Mucosa of rectum (tissue), 2 donors: ENCODE measurements around the gene EXT2.

ENCODE experiments used
- H3K27ac ChIP-seq, 2 donors: one replicate each; pipeline ENCODE4 v1.7.0; 2013; ENCODE audit warnings: inconsistent platforms in 2 of 2, low read depth in 2 of 2, low read length in 2 of 2
- H3K27me3 ChIP-seq, 2 donors: one replicate each; pipeline ENCODE4 v1.7.0; 2013; ENCODE audit warnings: low read length in 2 of 2; ENCODE audit not compliant: control insufficient read depth in 2 of 2, insufficient read depth in 2 of 2
- H3K36me3 ChIP-seq, 2 donors: one replicate each; pipeline ENCODE4 v1.7.0; 2013; ENCODE audit warnings: low read length in 2 of 2; ENCODE audit not compliant: control insufficient read depth in 2 of 2, insufficient read depth in 2 of 2
- H3K4me1 ChIP-seq, 2 donors: one replicate each; pipeline ENCODE4 v1.7.0; 2013; ENCODE audit warnings: low read length in 2 of 2, mild to moderate bottlenecking in 1 of 2; ENCODE audit not compliant: control insufficient read depth in 2 of 2, insufficient read depth in 2 of 2
- H3K4me3 ChIP-seq, 2 donors: one replicate each; pipeline ENCODE4 v1.7.0; 2013; ENCODE audit warnings: low read length in 2 of 2
- H3K9ac ChIP-seq, 2 donors: one replicate each; pipeline ENCODE4 v1.7.0; 2013; ENCODE audit warnings: low read length in 2 of 2, low read depth in 1 of 2, mild to moderate bottlenecking in 1 of 2
- H3K9me3 ChIP-seq, 2 donors: one replicate each; pipeline ENCODE4 v1.7.0; 2013; ENCODE audit warnings: low read length in 2 of 2; ENCODE audit not compliant: control insufficient read depth in 2 of 2
- donor health status: healthy.
- donor health status: Normal muscosa, but diverticular disease.

The EXT2 gene

DNA sequence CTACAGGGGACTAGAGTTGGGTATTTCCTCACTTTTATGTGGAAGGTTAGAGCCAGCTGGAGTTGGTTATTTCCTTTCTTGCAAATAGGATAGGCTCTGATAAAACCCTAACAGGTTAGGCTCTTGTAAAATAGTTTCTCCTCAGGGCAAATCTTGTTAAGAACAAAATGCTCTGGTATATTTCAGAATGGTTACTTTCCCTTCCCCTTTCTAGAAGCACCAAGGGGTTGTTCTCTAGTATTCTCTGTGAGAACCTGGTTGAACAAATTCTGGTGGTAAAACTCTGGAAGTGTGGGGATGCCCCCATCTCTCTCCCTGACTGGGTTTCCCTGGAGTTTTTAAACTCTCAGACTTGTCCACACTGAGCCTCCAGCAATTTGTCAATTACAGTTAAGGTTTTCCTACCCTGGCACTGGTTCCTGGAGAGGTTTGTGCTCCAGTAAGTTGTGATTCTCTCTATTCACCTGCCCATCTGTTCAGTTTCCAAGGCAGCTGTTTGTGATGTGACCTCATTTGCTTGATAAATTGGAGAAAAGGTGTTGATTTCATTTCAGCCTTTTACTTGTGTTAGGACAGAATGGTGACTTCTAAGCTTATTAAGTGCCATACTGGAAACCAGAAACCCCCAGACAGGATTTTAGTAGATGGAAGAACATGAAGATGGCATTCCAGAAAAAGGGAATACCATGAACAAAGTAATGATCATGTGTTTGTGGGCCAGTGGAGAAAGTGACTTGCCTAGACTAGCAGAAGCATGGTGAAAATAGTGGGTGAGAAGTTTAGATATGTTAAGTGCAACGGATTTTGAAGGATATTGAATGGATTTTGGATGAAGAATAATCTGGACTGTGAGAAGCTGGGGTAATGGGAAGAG is 64.6 kb downstream of the EXT2 start:
- Histone ChIP-seq H3K36me3 (peaks cover 0 to 5% of the 10 kb centered on the region in 2 donors), H3K4me3 (no peak overlapping the region), H3K9ac (no peak overlapping the region), H3K27ac (no peak overlapping the region), H3K4me1 (no peaks in the 10 kb centered on the region), H3K9me3 (no peaks in the 10 kb centered on the region), H3K27me3 (no peaks in the 10 kb centered on the region)

DNA sequence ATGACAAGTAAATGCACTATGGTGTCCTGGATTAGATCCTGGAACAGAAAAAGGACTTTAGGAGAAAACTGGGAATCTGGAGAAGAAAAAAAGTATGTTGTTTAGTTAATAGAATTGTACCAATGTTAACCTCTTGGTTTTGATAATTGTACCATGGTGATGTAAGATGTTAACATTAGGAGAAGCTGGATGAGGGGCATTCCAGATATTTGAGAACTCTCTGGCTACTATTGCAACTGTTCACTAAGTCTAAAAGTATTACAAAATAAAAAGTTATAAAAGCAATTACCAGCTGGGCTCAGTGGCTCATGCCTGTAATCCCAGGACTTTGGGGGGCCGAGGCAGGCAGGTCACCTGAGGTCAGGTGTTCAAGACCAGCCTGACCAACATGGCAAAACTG is 66.5 kb downstream of the EXT2 start:
- Histone ChIP-seq H3K4me1 (no peaks in the 10 kb centered on the region), H3K27me3 (no peaks in the 10 kb centered on the region), H3K27ac (no peak overlapping the region), H3K36me3 (peaks cover 0 to 4% of the 10 kb centered on the region in 2 donors), H3K9me3 (no peaks in the 10 kb centered on the region), H3K9ac (no peak overlapping the region), H3K4me3 (no peak overlapping the region)

DNA sequence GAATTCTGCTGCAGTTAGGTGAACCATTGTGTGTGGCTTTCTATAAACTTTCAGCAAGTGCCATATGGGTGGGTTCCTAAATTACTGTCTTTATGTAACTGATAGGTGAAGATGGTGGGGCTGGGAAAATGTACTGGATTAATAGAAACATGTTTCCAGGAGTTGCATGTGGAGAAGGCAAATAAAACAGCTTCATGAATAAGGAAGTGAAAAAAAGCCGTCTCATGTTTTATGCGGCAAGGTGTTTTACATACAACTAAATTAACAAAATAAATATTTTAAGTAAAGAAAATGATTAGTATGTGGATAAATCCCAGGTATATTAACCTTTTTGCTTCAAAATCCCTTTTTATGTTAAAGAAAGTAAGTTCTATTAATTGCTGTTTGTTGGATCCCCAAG is 67.2 kb downstream of the EXT2 start:
- Histone ChIP-seq H3K4me3 (no peak overlapping the region), H3K27ac (no peak overlapping the region), H3K27me3 (no peaks in the 10 kb centered on the region), H3K9me3 (no peaks in the 10 kb centered on the region), H3K4me1 (no peaks in the 10 kb centered on the region), H3K9ac (no peak overlapping the region), H3K36me3 (no peaks in the 10 kb centered on the region)

DNA sequence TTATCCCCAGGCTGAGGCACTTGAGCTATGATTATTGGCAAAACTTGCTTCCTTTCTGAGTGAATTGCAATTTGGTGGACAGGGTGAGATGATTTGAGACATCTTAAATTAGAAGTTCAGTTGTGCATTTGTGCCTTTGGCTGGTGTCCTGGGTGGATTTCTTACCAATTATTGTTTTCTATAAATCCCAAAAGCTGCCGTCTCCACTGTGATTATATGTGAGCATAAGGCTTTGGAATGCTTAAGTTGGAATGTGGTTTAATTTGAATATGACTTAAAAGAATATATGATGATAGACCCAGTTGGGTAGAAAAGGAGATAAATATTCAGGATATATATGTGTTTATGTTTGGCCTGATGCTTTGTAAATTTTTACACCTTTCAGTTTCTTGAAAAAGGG is 70.0 kb downstream of the EXT2 start:
- Histone ChIP-seq H3K4me1 (no peaks in the 10 kb centered on the region), H3K9ac (no peak overlapping the region), H3K27me3 (no peaks in the 10 kb centered on the region), H3K4me3 (no peak overlapping the region), H3K27ac (no peak overlapping the region), H3K9me3 (no peaks in the 10 kb centered on the region), H3K36me3 (no peaks in the 10 kb centered on the region)

DNA sequence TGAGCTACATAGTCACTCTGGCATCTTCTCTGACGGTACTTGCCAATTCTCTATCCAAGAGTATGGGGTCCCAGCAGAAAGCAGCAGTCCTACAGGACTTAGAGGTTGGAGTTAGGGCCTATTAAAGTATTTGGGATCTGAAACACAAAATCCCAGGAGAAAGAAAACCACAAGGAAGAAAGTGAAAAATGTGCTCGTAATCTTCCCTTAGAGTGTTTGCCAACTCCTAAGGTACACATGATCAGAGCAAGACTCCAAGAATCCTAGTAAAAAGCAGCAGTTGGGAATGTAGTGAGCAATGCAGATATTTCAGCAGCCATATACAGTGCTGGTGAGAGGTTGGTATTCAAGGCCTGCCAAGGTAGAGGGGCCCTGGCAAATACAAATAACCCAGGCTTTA is 71.6 kb downstream of the EXT2 start:
- Histone ChIP-seq H3K27me3 (no peaks in the 10 kb centered on the region), H3K4me3 (no peak overlapping the region), H3K36me3 (peaks cover 3 to 4% of the 10 kb centered on the region in 2 donors), H3K4me1 (no peaks in the 10 kb centered on the region), H3K27ac (no peak overlapping the region), H3K9me3 (no peaks in the 10 kb centered on the region), H3K9ac (no peak overlapping the region)

DNA sequence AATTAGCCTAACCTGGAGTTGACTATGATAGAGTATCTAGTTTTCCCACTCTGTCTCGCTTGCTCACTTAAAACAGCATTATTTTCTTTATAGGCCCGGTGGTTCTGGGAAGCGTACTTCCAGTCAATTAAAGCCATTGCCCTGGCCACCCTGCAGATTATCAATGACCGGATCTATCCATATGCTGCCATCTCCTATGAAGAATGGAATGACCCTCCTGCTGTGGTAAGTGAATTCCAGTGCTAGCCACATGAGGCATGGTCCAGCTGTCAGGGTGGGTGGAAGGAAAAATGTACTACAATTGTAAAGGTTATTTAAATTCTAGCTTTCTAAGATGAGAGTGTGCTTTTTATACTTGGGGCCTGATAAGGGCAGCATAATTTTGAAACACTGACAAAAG is 76.0 kb downstream of the EXT2 start:
- H3K9me3 ChIP-seq: no peaks in the 10 kb centered on the region
- no peaks in the 10 kb centered on the region for H3K4me1 ChIP-seq
- no peak overlapping the region for H3K9ac ChIP-seq
- no peak overlapping the region for H3K27ac ChIP-seq
- no peak overlapping the region for H3K4me3 ChIP-seq
- H3K27me3 ChIP-seq: no peaks in the 10 kb centered on the region
- peaks cover 3 to 9% of the 10 kb centered on the region in 2 donors for H3K36me3 ChIP-seq

DNA sequence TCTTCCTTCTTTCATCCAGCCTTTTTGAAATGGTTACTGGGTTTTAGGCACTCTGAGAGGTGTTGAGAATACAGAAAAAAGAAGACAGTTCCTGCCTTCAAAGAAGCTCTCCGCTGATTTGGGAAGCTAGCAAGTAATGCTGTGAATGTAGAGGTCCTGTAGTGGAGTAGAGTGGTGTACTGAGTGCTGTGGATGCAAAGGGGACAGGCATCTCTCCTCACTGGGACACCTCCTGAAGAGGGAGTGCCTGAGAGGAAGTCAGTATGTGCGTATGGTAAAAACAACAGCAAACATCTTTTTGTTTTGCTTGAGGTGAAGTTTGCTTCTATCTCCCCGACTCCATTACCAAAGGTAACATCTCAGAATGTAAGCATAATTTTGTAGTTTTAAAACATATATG is 77.5 kb downstream of the EXT2 start:
- no peak overlapping the region for H3K4me3 ChIP-seq
- no peaks in the 10 kb centered on the region for H3K27me3 ChIP-seq
- H3K9me3 ChIP-seq: no peaks in the 10 kb centered on the region
- H3K4me1 ChIP-seq: no peaks in the 10 kb centered on the region
- no peak overlapping the region for H3K27ac ChIP-seq
- peaks cover 3 to 9% of the 10 kb centered on the region in 2 donors for H3K36me3 ChIP-seq
- H3K9ac ChIP-seq: no peak overlapping the region

DNA sequence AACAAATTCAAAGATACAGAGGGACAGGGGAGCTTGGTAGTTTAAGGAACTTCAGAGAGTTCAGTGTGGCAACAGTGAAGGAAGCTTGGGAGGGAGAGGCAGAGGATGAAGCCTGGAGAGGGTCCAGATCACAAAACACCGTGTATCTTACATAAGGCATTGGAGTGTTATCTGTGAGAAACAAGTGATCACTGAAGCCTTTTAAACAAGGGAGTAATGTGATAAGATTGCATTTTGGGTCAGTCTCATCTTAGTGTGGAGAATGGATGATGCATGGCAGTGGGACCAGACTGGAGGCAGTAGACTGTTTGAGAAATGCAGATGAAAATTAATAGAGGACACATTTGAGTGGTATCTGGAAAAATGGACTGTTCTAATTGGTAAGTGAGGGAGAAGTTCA is 79.4 kb downstream of the EXT2 start:
- no peak overlapping the region for H3K4me3 ChIP-seq
- no peak overlapping the region for H3K9ac ChIP-seq
- H3K27ac ChIP-seq: no peak overlapping the region
- H3K27me3 ChIP-seq: no peaks in the 10 kb centered on the region
- H3K36me3 ChIP-seq: peaks cover 3 to 9% of the 10 kb centered on the region in 2 donors
- no peaks in the 10 kb centered on the region for H3K4me1 ChIP-seq
- no peaks in the 10 kb centered on the region for H3K9me3 ChIP-seq

DNA sequence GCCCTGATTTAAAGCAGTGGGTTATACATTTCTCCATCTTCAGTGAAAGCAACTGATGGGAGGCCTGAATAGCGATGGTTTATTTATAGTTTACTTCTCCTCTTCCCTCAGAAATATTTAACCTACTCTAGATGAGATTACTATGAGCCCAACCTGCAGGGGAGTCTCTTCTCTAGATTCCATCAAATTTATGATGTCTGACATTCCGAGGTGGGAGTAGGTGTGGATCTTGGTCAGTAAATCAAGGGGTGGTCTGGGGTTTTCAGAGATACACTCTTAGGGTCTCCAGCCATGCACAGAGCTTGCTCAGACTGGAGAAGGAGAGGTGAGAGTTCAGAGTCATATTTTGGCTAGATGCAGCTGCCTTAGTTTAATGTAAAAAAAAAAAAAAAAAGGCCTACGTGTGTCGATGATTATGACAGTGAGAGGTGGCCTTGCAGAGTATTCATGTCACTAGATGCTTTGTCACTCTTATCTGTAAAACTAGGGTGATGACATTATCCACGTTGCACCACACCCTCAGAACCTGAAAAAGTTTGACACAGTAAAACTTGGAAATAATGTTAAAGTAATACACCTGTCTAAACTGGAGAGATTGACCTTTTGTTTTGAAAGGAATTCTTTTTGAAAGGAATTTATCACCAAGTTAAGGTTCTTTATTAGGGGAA is 81.2 kb downstream of the EXT2 start:
- H3K9me3 ChIP-seq: no peaks in the 10 kb centered on the region
- H3K4me3 ChIP-seq: no peak overlapping the region
- no peak overlapping the region for H3K9ac ChIP-seq
- H3K4me1 ChIP-seq: no peaks in the 10 kb centered on the region
- H3K36me3 ChIP-seq: peaks cover 0 to 5% of the 10 kb centered on the region in 2 donors
- H3K27me3 ChIP-seq: no peaks in the 10 kb centered on the region
- no peak overlapping the region for H3K27ac ChIP-seq

DNA sequence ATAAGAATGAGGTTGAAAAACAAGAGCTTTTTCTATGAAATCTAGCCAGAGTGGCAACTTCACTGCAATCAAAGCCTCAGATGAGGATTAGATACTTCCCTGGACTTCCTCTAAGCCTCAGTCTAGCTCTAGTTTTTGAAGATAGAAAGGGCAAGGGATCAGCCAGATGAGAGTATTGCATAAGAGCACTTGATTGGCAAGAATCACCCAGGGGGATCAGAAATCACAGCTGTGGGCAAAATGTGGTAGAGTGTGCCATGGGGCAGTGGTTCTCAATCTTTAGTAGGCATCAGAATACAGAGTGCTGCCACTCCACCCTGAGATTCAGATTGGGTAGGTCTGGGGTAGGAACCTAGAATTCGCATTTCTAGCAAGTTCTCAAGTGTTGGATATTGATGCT is 82.4 kb downstream of the EXT2 start:
- H3K36me3 ChIP-seq: peaks cover 0 to 4% of the 10 kb centered on the region in 2 donors
- no peaks in the 10 kb centered on the region for H3K4me1 ChIP-seq
- no peak overlapping the region for H3K4me3 ChIP-seq
- H3K27ac ChIP-seq: no peak overlapping the region
- H3K9ac ChIP-seq: no peak overlapping the region
- H3K9me3 ChIP-seq: no peaks in the 10 kb centered on the region
- H3K27me3 ChIP-seq: no peaks in the 10 kb centered on the region
